SHP77 treated with DMSO at 0.1 percent for 48 hours (cell line): ENCODE results near the gene MBTPS1.

Source experiments
- DNase-seq: peaks from one replicate; lab custom pipeline; 2025; lab: John Stamatoyannopoulos, UW

Gene MBTPS1

DNA sequence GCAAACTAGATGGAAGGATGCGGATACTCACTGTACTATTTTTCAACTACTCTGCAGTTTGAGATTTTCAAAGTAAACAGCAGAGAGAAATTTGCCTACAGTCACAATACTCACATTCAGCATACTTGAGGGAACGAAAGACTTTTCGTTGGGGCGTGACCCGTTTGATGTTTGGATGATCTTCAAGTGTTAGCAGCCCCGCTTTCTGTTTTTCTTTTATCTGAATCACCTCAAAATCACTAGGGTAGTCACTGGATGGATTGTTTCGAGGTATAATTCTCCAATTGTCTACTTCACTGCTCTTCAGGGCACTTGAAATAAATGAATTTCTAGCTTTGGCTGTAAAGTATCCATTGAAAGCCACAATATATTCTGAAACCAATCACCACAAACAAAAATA, 17.8 kb downstream of the MBTPS1 start:
- no peak for DNase-seq

GRCh38 chr16:84096447-84097005, 20.2 kb downstream of the MBTPS1 start:
- peak; percentile 99 for DNase-seq

- DNase-seq: peak; percentile 31
Measured at GRCh38 chr16:84095466-84095865, 21.3 kb downstream of the MBTPS1 start.

GRCh38 chr16:84093879-84094270, 22.9 kb downstream of the MBTPS1 start:
- DNase-seq: no peak

DNA sequence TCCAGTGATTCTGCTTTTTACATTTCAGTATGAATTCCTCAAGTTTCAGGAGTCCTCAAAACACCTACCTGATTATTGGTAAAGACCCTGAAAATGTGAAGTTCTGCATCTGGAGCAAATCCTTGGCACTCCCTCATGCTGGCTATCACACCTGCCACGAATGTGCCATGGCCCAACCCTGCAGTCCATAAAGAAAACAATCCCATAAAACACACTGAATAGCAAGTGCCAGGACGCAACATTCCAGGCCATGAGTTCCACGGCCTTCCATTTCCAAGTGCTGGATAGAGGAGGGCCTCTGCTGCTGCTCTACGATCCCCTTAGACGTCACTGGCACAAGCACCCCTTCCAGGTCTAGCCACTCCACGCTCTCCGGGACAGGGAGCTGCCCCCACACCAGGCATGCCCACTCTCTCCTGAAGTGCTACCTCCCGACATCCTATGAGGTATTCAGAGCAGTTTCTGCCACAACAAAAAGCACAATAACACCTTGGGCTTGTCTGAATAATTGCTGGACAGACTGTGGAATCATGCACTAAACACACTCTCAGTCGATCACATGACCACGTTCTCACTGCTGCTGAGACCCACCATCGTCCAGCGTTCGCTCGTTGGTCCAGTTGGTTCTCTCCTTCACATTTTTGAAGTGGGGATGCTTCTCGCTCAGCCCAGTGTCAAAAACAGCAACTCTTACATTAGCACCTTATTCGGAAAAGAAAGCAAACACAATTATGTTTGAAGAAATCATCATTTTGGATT, 23.4 kb downstream of the MBTPS1 start:
- no peak for DNase-seq

- DNase-seq: peak; percentile 82
Measured at GRCh38 chr16:84091460-84091859, 25.3 kb downstream of the MBTPS1 start.

DNA sequence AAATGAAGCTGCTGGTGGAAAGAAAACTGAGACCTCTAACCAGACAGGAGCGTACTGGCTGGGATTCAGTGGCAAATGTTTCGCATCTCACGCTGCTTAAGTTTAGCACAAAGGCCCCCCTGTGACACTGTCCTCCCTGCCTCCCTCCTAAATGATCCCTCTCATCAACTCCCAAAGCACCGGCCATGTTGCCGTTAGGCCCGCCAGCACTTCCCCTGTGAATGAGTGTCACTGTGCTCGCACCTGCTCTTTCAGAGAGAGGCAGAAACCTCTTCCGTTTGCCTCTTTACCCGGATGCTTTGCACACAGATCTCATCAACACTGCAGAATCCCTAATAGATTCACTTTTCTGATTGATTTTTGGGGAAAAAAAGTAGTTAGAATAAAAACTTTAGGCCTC, 26.5 kb downstream of the MBTPS1 start:
- peak; percentile 20 for DNase-seq

DNA sequence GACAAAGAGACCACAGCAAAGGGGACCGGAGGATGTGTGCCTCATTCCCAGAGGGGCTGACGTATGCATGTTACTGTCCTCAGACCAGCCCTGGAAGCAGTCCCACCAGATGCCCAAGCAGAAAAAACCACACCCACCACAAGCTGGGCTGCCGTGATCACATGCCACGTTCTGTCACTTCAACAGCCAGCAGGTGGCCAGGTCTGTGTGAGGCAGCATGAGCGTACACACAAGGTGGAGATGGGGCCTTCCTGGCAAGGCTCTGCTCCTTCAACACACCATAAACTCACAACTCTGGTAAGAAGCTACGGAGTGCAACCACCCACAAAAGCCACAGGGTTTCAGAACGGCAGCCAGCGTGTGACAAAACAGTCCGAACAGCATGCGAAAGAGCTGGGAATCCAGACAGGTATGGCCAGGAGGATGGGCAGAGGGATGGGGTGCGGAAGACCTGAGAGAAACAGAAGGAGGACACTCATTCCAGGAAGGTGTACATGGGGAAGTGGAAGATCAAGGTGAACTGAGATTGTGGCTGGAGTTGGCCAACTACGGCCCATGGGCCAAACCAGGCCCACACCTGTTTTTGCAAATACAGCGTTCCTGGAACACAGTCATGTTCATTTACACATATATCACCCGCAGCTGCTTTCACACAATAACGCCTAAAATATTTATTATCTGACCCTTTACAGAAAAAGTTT, 27.9 kb downstream of the MBTPS1 start:
- peak; percentile 13 for DNase-seq

GRCh38 chr16:84087466-84088151, 29.1 kb downstream of the MBTPS1 start:
- DNase-seq: no peak

DNA sequence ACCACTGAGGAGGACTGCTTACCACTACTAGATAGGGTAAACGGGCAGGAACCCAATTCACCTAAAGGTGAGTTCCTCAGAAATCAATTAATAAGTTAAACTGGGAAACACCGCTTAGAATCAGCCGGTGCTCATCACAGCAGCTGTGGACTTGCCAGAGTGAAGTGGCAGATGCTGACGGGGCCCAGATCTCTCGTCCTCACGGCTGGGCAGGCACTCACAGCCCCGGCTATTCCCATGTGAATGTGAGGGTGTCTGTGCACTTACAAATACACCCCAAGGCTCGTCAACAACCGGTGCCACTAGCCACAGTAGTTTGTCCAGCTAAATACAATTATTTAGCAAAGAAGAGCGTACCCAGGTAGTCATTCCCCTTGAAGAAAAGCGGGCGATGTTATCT, 29.7 kb downstream of the MBTPS1 start:
- DNase-seq: no peak

DNA sequence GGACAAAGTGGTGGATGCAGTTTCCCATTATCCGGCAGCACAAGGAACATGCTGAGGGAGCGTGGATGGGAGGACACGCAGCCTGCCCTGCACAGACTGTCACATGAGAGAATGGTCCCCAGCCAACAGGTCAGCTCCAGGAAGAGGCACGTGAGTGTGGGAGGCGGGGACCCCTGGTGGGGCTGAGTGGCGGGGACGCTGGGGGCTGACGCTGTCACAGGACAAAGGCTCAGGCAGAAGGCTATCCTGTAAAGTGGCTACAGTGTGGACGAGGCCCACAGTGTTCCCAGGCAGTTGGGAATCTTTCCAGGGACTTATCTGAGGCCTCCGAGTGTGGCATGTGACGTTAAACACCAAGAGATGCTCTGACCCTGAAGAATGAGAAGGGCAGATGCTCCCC, 30.4 kb downstream of the MBTPS1 start:
- DNase-seq: no peak

GRCh38 chr16:84085773-84086172, 31.0 kb downstream of the MBTPS1 start:
- no peak for DNase-seq

DNA sequence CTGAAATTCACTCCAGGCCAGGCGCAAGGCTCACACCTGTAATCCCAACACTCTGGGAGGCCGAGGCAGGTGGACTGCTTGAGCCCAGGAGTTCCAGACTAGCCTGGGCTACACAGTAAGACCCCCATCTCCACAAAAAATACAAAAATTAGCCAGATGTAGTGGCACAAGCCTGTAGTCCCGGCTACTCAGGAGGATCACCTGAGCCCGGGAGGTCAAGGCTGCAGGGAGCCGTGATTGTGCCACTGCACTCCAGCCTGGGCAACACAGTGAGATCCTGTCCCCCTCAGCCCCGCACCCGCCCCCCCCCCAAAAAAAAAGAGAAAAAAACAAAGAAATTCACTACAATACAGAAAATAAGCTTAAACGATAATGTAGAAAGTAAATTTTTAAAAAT, 31.5 kb downstream of the MBTPS1 start:
- no peak for DNase-seq

DNA sequence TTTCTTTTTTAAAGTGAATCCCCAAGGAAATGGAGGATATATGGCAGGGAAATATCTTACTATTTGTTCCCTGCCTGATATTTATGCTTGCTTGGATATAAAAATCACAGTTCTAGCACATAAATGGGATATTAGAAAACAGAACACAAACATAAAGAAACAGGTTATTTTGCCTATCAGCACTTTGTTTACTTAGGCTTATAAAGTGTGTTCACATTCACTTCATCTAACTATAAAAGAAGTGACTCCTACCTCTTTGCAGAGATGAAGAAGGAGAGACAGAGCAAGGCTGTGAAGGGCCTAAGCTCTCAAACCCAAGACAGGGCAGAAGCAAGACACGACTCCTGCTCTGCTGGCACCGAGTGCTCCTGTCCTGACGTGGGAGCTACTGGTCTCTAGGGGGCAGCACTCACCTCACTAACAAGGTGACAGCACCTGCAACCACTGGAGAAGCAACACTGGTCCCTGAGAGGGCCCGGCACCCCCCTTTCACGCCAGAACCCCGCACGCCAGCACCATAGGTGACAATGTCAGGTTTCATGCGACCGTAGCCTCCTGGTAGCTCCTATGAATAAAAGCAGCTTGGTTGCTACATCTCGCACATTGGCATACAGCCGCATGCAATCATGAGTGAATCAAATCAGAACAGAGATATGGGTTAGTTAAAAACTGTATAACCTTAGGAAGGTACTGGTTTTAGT, 32.0 kb downstream of the MBTPS1 start:
- peak; percentile 38 for DNase-seq

- DNase-seq: no peak
Measured at GRCh38 chr16:84082835-84083569, 33.7 kb downstream of the MBTPS1 start.

DNA sequence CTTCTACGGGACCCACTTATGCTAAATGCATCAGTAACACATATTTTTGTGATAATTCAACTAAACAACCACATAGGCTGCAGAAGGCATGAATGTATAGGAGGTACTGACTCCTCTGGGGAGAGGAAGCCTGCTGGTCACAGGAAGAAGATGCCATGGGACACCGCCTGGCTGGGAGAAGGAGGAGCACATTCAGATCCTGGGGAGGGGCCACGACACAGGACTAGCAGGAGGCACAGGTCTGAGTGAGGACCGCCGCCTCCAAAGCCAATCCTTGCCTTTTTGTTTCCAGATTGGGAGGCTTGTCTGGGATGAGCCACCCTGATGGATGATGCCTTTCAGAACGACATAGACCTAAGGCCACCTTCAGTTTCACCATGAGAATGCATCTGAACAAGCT, 34.6 kb downstream of the MBTPS1 start:
- DNase-seq: no peak

- DNase-seq: no peak
Measured at GRCh38 chr16:84081446-84081989, 35.2 kb downstream of the MBTPS1 start.

DNA sequence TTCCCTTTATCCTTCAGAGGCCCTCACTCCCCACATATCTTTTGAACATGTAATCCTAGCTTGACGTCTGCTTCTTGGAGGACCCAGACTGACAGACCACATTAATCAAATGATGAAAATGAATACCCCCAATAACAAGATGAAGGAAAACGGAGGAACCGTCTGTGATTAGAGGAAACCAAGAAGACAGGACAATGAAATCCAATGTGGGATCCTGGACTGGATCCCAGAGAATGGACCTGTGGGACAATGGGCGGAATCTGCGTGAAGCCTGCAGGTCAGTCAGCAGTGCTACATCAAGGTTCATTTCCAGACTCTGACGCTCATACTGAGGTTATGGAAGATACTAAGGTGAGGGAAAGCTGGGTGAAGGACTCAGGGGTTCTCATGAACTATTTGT, 35.9 kb downstream of the MBTPS1 start:
- DNase-seq: no peak

DNA sequence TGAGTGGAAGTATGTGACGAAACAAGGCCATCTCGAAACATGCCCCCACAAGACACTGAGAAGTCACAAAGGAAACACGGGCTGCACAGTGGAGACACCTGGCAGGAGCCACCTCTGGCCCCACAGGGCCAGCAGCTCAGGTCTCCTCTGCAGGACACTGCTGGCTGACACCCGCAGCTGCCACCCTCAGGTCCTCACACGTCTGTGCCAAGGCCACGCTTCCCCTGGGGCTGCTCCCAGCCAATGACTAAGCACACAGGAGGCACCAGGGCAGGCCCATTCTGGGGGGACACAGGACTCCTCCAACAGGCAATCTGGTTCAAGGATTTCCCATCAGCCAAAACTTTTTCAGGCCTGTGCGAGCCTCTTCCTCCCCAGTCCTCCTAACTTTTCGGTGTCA, 36.4 kb downstream of the MBTPS1 start:
- DNase-seq: no peak

GRCh38 chr16:84079664-84080063, 37.1 kb downstream of the MBTPS1 start:
- no peak for DNase-seq

DNA sequence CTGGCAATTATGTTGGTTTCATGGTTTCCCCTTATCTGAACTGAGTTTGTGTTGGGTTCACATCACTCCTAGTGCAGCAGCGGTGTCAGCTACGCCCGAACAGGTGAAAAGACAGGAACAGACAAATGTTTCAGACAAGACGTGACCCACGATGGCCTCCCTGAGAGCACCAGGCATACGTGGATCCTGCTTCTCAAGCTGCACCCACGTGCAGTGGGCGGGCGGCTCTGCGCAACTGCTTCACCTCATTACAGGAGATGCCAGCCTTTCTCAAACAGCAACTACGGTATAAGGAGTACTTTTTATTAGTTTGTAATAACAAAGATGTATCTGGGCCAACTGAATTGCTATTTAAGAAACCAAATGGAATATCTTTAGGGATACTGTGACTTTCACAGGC, 41.4 kb downstream of the MBTPS1 start:
- DNase-seq: no peak
